GM21576 (cell line): ENCODE measurements around the gene CPB1.

Source experiments
- ATAC-seq: cut with Tn5 transposase; IDR thresholded peaks from one replicate; pipeline ENCODE4 v1.9.1; 2021; ENCODE audit warnings: mild to moderate bottlenecking, moderate library complexity; ENCODE audit not compliant: unreplicated experiment

Gene CPB1

DNA sequence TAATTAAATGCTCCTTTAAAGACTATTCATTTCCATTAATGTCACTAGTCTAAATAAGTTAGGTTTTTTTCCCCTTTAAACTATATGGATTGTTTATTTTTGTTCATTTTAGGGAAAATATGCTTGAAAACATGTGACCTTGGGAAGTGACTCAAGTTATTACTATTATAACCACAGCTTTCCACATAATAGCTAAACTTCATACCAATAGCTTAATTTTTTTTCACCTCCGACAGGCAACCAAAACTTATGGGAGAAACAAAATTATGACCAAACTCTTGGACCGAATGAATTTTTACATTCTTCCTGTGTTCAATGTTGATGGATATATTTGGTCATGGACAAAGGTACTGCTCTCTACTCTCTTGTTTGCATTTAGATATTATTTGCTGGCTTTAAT, 53.7 kb downstream of the CPB1 start:
- no peak for ATAC-seq

DNA sequence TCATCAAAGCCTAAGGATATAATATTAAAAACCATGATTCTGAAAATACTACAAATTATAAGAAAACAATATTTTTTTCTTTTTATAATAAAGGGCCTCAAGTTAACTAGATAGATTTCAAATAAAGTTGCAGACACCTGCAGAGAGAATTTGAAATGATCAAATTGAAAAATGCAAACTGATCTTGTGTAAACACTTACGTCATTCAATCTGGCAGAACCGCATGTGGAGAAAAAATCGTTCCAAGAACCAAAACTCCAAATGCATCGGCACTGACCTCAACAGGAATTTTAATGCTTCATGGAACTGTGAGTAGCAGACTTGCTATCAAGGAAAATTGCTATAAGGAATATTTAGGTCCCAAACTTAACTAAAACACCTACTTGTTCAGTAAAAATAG, 54.7 kb downstream of the CPB1 start:
- ATAC-seq = no peak

DNA sequence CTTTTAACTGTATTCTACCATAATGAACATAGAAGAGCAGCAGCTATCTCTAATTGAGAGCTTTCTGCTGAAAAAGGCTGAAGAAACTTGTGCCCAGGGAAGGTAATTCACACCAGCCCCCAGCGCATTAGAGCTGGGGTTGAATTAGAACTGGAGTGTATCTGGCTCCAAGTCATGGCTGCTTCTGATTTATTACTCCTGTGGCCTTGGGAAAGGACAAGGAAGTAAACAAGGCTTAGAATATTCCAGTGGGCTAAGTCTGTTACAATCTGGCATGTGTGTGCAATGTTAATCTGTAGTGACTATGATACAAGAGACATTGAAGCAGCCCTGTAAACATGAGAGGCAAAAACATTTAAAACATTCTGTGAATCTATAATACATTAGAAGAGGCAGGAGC, 55.6 kb downstream of the CPB1 start:
- ATAC-seq = no peak

DNA sequence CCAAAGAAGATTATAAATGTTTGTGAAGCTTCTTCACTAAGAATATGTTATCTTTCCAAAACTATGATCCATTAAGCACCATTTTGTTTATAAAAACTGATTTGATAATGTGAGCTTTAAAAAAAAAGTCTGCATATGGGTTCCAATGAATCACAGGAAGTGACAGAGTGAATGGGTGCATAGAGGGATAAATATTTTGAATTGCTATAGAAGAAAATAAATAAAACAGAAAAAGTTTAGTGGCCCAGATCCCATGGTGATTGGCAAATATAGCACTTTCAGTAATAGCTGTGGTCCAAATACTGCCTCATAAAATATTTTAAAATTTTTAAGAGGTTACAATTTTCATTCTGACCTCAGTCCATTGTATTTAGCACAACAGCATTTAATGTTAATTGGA, 56.6 kb downstream of the CPB1 start:
- no peak for ATAC-seq

DNA sequence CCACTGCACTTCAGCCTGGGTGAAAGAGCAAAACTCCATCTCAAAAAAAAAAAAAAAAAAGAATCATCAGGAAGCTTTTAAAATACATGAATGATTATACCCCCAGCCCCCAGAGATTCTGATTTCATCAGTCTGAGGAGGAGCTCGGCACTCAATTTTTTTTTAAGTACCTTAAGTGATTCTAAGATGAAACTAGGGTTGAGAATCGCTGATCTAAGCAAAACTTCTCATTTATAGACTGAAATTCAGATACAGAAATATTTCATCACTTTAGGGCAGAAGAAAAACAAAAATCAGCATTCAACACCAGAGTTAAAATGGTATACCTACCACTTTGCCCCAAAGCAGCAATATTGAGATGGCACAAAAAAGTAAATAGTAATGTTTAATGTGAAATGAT, 62.2 kb downstream of the CPB1 start:
- no peak for ATAC-seq

DNA sequence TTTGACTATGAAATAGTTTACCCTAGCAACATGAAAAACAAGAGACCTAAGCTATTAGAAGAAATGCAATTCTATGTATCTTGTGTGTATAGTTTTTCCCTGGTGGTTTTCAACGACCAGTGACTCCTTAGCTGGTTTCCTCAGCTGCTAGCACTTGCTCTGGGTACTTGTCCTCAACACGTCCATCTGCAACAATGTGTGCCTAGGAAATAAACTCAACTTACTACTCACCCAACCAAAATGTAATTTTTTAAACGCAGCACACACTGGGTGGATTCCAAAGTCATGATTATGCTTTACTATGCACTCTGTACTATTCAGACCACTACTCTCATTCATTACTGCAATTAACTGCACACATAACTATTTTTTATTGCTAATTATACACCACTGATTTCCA, 68.5 kb downstream of the CPB1 start:
- no peak for ATAC-seq

DNA sequence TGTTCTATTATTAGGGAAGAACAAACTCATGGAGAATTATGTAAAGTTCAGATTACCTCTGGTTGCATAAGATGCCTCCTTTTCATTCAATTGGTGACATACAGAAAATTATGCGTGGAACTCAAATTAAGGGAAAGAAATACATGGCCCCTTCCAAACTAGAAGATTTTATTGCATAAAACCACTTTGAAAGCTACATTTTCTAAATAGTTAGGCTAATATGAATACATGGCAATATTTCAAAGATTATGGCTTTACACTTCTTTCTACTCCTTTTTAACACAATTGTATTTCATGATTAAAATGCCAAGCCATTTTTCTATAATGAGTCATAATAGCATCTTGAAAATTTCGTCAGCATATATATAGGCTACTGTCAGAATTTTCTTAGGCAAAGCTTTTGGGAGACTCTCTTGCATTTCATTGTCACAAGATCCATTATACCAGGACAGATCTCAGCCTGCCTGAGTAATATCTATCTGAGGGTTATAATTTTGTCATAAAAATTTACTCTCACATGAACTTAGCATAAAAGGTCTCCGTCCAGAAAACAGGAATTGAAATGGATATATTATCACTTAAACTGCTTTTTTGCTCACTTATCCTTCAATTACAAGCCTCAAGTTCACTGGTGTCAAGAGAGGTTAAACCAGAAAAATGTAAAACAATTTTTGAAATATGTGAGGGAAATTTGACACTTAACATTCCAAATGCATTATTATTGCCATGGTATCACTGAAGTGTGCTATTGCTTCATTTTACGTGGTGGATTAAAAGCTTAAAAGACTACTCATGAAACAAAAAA, 74.6 kb downstream of the CPB1 start:
- ATAC-seq = no peak

DNA sequence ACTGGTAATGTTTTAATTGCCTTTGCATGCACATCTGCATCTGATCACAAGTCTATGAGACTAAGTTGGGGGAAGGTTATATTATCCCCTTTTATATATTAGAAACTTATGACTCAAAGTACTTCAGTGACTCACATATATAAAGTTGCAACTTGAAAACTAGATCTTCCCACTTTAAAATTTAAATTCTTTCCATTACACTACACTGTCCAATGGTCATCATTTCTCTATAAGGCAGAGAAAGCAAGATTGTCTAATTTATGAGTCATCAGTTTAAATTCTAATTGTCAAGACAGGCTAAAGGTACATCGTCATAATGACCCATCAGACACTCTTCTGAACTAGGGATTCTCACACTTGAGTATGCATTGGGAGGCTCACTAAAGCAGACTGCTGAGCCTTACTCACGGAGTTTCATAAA, 75.4 kb downstream of the CPB1 start:
- ATAC-seq = no peak

DNA sequence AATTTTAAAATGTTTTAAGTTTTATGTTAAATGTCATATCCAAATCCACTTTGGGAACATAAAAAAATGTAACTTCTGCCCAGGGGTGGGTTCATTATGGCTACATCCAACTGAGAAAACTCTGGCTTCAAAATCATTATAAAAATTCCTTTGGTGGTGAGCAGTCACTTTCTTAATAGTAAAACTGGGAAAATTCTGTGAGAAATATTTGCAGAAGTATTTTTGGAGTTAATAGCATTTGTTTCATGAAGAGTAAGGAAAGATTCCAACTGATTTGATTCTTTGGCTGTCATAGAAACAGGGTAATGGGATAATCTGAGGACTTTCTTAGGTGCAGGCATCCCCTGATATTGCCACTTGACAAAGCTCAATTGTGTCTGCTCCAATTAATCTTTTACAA, 76.3 kb downstream of the CPB1 start:
- no peak for ATAC-seq

DNA sequence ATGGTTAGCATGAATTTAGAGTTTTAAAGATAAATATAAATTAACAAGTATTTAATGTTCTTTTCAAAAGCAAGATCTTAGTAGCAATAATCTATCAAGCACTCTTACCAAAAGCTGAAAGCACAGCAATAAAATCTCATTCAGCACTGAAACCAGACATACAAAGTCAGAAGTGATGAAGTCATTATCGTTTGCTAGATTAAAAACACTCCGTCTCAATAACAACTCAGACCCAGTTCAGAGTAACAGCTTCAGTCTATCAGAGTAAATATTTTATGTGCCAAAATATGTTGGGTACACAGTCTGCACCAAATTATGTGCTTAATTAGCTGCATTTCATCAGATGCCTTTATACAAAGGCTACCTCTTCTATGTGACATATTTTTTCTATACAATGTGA, 79.1 kb downstream of the CPB1 start:
- no peak for ATAC-seq
